Upper lobe of right lung (tissue), 1 donor: Measurements from ENCODE around the gene DOCK2. TPM values are rescaled to one million over a fixed set of nuclear protein-coding genes. Genes with fewer than 3 reads are reported as not detected.

Source experiments
- ATAC-seq: fragments of 200-7000 bp; cut with Tn5 transposase; one replicate; pipeline ENCODE4 v1.9.1; 2020; ENCODE audit warnings: mild to moderate bottlenecking, moderate library complexity
- DNase-seq: peaks from one replicate; pipeline ENCODE4 v3.0.0-alpha.2; 2020
- H3K27ac ChIP-seq: fragments of 200-600 bp; one replicate; pipeline ENCODE4 v1.8.0; 2022
- H3K27me3 ChIP-seq: fragments of 200-600 bp; one replicate; pipeline ENCODE4 v1.8.0; 2022; ENCODE audit warnings: mild to moderate bottlenecking
- H3K36me3 ChIP-seq: fragments of 200-600 bp; one replicate; pipeline ENCODE4 v1.8.0; 2022
- H3K4me1 ChIP-seq: fragments of 200-600 bp; one replicate; pipeline ENCODE4 v1.8.0; 2022
- H3K4me3 ChIP-seq: fragments of 200-600 bp; one replicate; pipeline ENCODE4 v1.8.0; 2022; ENCODE audit warnings: mild to moderate bottlenecking
- H3K9me3 ChIP-seq: fragments of 200-600 bp; one replicate; pipeline ENCODE4 v1.8.0; 2022
- intact Hi-C: fragments of 100-400 bp; cut with DNase I; formaldehyde crosslinking; loops from one replicate; pipeline ENCODE4 v1.11.0; 2022
- total RNA-seq: library from RNA; stranded (reverse); fragmentation: NEBNext Ultra II Directional; extraction: Animal tissue kit (Norgen Biotek cat#: 25700); gene quantifications from one replicate; pipeline ENCODE4 v1.2.1, GENCODE V29; 2021
- TF ChIP-seq, protein P1 (sequence below): fragments of 200-600 bp; IDR thresholded peaks from one replicate; pipeline ENCODE4 v1.8.0; 2022; ENCODE audit warnings: antibody characterized with exemption
- donor health status: DM: no; HTN: yes; CAD: no; lungs with severe emphysema.

Gene DOCK2
- total RNA-seq, 1 donor from 2014 or later = 65.4 TPM

DNA sequence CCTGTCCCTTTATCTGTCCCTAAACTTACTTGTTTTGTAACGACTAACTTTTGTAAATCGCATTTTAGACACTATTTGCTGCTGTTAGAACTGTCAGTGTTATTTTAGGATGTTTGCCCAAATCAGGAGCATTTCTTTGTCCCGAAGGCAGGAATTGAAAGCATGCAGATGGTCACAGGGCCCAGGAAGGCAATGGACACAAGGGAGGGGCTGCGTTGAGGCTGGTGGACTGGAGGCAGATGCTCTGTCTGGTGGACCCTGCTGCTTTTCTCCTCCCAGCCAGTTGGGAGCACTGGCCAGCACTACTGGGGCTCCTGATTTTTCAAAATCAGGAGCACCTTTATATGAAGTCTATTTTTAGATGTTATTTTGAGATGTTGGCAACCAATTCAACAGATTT, 31.7 kb downstream of the DOCK2 start:
- H3K27ac ChIP-seq = no peak overlapping the region
- H3K27me3 ChIP-seq = no peaks in the 10 kb centered on the region
- intact Hi-C loops = no loop called here
- ATAC-seq = no peak
- H3K36me3 ChIP-seq = no peaks in the 10 kb centered on the region
- H3K4me1 ChIP-seq = peaks cover 7% of the 10 kb centered on the region
- no peaks in the 10 kb centered on the region for H3K9me3 ChIP-seq
- DNase-seq = no peak
- H3K4me3 ChIP-seq = no peak overlapping the region
- TF ChIP-seq, protein P1, sequence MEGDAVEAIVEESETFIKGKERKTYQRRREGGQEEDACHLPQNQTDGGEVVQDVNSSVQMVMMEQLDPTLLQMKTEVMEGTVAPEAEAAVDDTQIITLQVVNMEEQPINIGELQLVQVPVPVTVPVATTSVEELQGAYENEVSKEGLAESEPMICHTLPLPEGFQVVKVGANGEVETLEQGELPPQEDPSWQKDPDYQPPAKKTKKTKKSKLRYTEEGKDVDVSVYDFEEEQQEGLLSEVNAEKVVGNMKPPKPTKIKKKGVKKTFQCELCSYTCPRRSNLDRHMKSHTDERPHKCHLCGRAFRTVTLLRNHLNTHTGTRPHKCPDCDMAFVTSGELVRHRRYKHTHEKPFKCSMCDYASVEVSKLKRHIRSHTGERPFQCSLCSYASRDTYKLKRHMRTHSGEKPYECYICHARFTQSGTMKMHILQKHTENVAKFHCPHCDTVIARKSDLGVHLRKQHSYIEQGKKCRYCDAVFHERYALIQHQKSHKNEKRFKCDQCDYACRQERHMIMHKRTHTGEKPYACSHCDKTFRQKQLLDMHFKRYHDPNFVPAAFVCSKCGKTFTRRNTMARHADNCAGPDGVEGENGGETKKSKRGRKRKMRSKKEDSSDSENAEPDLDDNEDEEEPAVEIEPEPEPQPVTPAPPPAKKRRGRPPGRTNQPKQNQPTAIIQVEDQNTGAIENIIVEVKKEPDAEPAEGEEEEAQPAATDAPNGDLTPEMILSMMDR = no peak

DNA sequence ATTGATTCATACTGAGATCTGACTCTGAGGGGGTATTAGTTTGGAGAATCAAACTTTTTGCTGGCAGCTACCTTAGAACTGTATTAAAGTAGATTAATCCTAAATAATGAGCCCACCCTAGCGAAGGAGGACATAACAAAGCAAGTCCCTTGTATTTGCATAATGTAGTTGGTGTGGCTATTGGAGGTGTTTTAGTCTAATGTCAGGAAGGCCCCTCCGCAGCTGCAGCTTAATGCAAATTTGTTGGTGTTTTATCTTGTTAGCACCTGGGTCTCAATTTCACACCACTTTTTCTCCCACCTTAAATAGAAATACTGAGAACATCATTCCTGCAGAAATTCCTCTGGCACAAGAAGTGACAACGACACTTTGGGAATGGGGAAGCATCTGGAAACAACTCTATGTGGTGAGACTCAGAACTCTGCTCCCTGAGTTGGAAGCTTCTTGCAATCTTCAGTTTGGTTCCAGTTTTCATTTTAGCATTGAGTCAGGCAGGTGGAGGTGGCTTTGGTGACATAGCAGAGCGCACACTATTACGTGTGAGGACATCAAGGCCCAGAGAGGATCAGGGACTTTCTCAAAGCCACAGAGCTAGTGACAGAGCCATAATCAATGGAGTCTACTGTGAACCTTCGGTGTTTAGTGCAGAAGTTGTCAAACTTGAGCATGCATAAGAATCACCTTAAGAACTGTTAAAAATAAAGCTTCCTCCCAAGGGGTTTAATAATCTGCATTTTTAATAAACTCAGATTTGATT, 33.9 kb downstream of the DOCK2 start:
- DNase-seq = no peak
- Histone ChIP-seq H3K36me3 (peaks cover 5% of the 10 kb centered on the region), H3K9me3 (no peaks in the 10 kb centered on the region), H3K27me3 (no peaks in the 10 kb centered on the region), H3K27ac (no peak overlapping the region), H3K4me1 (peaks cover 7% of the 10 kb centered on the region), H3K4me3 (no peak overlapping the region)
- TF ChIP-seq, protein P1 = no peak
- intact Hi-C loops = no loop called here
- ATAC-seq = no peak

DNA sequence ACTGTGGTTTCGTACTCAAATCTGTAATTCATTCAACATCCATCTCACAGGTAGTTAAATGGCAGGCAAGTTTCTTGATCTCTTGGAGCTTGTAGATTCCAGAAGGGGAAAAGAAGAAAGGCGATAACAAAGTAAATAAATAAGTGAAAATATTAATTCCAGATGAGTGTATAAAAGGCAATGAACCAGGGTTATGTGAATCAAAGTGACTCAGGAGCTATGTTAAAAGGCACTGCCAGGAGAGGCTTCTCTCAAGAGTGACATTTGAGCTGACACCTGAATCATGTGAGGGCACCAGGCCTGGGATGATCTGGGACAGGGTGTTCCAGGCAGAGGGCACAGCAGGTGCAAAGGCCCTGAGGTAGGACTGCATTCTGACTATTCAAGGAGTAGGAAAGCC, 45.0 kb downstream of the DOCK2 start:
- Histone ChIP-seq H3K36me3 (peaks cover 15% of the 10 kb centered on the region), H3K9me3 (no peaks in the 10 kb centered on the region), H3K27ac (no peak overlapping the region), H3K4me3 (no peak overlapping the region), H3K4me1 (no peaks in the 10 kb centered on the region), H3K27me3 (no peaks in the 10 kb centered on the region)
- DNase-seq (no peak), ATAC-seq (no peak)
- TF ChIP-seq, protein P1 = no peak
- intact Hi-C loops = no loop called here

DNA sequence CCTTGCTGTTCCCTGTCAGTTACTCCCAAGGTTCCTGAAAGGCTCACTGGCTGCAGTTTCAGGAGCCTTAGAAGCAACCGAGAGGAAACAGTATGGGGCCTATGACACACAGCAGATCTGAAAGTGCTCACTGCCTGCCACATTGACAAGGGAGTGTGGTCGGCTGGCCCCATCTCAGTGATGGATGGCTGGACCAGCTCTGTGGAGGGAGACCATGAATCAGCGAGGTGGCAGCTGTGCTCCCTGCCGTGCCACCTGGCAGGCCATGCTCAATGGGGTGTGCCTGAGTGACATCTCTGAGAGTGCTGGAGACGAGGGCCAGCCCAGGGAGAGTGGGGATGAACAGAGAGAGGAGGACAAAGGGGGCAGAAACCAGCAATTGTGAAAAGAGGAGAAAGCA, 49.1 kb downstream of the DOCK2 start:
- peaks cover 23% of the 10 kb centered on the region for H3K36me3 ChIP-seq

DNA sequence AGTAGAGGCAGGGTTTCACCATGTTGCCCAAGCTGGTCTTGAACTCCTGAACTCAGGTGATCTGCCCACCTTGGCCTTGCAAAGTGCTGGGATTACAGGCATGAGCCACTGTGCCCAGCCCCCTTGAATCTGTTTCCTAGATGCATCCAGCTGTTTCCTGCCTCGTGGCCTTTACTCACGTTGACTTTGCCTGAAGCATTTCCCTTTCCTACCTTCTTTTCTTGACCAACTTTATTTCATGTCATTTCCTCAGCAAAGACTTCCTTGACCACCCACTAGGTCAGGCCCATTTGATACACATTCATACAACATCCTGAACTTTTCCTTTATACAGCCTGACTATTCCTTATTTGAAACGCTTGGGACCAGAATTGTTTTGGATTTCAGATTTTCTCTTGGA, 51.0 kb downstream of the DOCK2 start:
- H3K4me3 ChIP-seq = no peak overlapping the region
- H3K27ac ChIP-seq = no peak overlapping the region
- no peaks in the 10 kb centered on the region for H3K9me3 ChIP-seq
- no peaks in the 10 kb centered on the region for H3K27me3 ChIP-seq
- TF ChIP-seq, protein P1 = no peak
- DNase-seq (no peak), ATAC-seq (no peak)
- no peaks in the 10 kb centered on the region for H3K4me1 ChIP-seq
- intact Hi-C loops = no loop called here
- peaks cover 13% of the 10 kb centered on the region for H3K36me3 ChIP-seq

More for the DNA sequence above, 49.1 kb downstream of the DOCK2 start:
- H3K9me3 ChIP-seq = no peaks in the 10 kb centered on the region
- intact Hi-C loops = no loop called here
- no peak for ATAC-seq
- TF ChIP-seq, protein P1 = no peak
- no peak for DNase-seq
- H3K4me3 ChIP-seq = no peak overlapping the region
- no peaks in the 10 kb centered on the region for H3K27me3 ChIP-seq
- H3K27ac ChIP-seq = no peak overlapping the region
- H3K4me1 ChIP-seq = no peaks in the 10 kb centered on the region
